HCT116 (cell line): ENCODE measurements around the gene CFAP91. TPM values are rescaled to one million over a fixed set of nuclear protein-coding genes. Genes with fewer than 3 reads are reported as not detected.

Experiments
- ATAC-seq: fragments of 200-7000 bp; cut with Tn5 transposase; 2 replicates; pipeline ENCODE4 v1.9.1; 2020; ENCODE audit warnings: mild to moderate bottlenecking, moderate library complexity
- BruUV-seq: library from RNA; stranded (reverse); fragments of 400-500 nt; replicated peaks from 2 replicates; lab custom pipeline; 2021; lab: Mats Ljungman, UMichigan
- CTCF ChIA-PET: fragments of 300-600 bp; sonication (Branson Sonifier 250); formaldehyde crosslinking; loops from one replicate; lab custom pipeline; 2021; ENCODE audit warnings: antibody characterized with exemption; lab: Charles Lee
- POLR2A ChIA-PET: fragments of 300-600, 350-600 bp; sonication (Branson Sonifier 250); formaldehyde crosslinking; loops from one replicate; lab custom pipeline; 2021; ENCODE audit warnings: antibody characterized with exemption; lab: Charles Lee
- RAD21 ChIA-PET, 2 experiments: fragments of 300-600 bp; sonication (Branson Sonifier 250); formaldehyde crosslinking; loops; one replicate each; lab custom pipeline; 2023; ENCODE audit warnings: low total read pairs in 2 of 2; ENCODE audit not compliant: uncharacterized antibody in 2 of 2, unreplicated experiment in 2 of 2, low non-redundant PET in 1 of 2; lab: Charles Lee
- DNase-seq: peaks from one replicate; pipeline ENCODE4 v3.0.0-alpha.2; 2010; ENCODE audit warnings: low read depth, low spot score
- H2AFZ ChIP-seq: fragments of 200-600 bp; shearing (Covaris generic), sonication (generic); 2 replicates; pipeline ENCODE4 v1.6.1; 2017; ENCODE audit warnings: low read depth, mixed run types, mixed read lengths, antibody characterized with exemption, low read length; ENCODE audit not compliant: poor library complexity, severe bottlenecking
- H3K27ac ChIP-seq: 2 replicates; pipeline ENCODE4 v1.5.1; 2012; ENCODE audit warnings: low read depth, low read length
- H3K27me3 ChIP-seq: fragments of 200-600 bp; sonication (generic); 2 replicates; pipeline ENCODE4 v1.6.1; 2016; ENCODE audit warnings: mixed run types, low read length, mixed read lengths; ENCODE audit not compliant: insufficient read depth
- H3K36me3 ChIP-seq, 2 experiments: fragments of 200-500 bp in 1 of 2; fragments of 200-600 bp in 1 of 2; sonication (Bioruptor generic) in 1 of 2; sonication (generic) in 1 of 2; 2 replicates each; pipeline versions ENCODE4 v1.5.1 to v1.6.1; 2014 to 2016; ENCODE audit warnings: low read length in 2 of 2, inconsistent platforms in 1 of 2, mixed read lengths in 1 of 2, mixed run types in 1 of 2; ENCODE audit not compliant: insufficient read depth in 2 of 2, control insufficient read depth in 1 of 2
- H3K4me1 ChIP-seq, 2 experiments: fragments of 200-600 bp in 1 of 2; sonication (generic) in 1 of 2; 2 replicates each; pipeline versions ENCODE4 v1.5.1 to v1.6.1; 2012 to 2017; ENCODE audit warnings: low read length in 2 of 2, inconsistent platforms in 1 of 2, mild to moderate bottlenecking in 1 of 2, mixed read lengths in 1 of 2, mixed run types in 1 of 2, moderate library complexity in 1 of 2; ENCODE audit not compliant: insufficient read depth in 2 of 2, control insufficient read depth in 1 of 2
- H3K4me2 ChIP-seq: fragments of 200-600 bp; sonication (generic); 2 replicates; pipeline ENCODE4 v1.6.1; 2017; ENCODE audit warnings: mixed run types, low read length, mixed read lengths
- H3K4me3 ChIP-seq, 2 experiments: fragments of 200-600 bp in 1 of 2; sonication (generic) in 1 of 2; replicated peaks in 1 of 2; 2 replicates each; pipeline ENCODE4 v1.5.1; 2011 to 2016; ENCODE audit warnings: low read length in 2 of 2, control low read depth in 1 of 2, low read depth in 1 of 2, mild to moderate bottlenecking in 1 of 2, mixed read lengths in 1 of 2, mixed run types in 1 of 2
- H3K79me2 ChIP-seq: fragments of 200-600 bp; sonication (generic); 2 replicates; pipeline ENCODE4 v1.6.1; 2017; ENCODE audit warnings: mild to moderate bottlenecking, mixed run types, low read length, moderate library complexity, mixed read lengths; ENCODE audit not compliant: insufficient read depth
- H3K9ac ChIP-seq: fragments of 200-600 bp; sonication (generic); 2 replicates; pipeline ENCODE4 v1.6.1; 2016; ENCODE audit warnings: low read length, mixed read lengths
- H3K9me2 ChIP-seq: fragments of 200-600 bp; sonication (generic), shearing (Covaris generic); 2 replicates; pipeline ENCODE4 v1.6.1; 2017; ENCODE audit warnings: mixed run types, mild to moderate bottlenecking, moderate library complexity; ENCODE audit not compliant: insufficient read depth
- H3K9me3 ChIP-seq, 2 experiments: fragments of 200-500 bp in 1 of 2; fragments of 200-600 bp in 1 of 2; sonication (Bioruptor generic) in 1 of 2; sonication (generic) in 1 of 2; 2 replicates each; pipeline ENCODE4 v1.6.1; 2014 to 2017; ENCODE audit warnings: low read length in 2 of 2, mixed read lengths in 2 of 2, inconsistent platforms in 1 of 2, low read depth in 1 of 2, mild to moderate bottlenecking in 1 of 2, mixed run types in 1 of 2, moderate library complexity in 1 of 2; ENCODE audit not compliant: control insufficient read depth in 1 of 2, insufficient read depth in 1 of 2
- H4K20me1 ChIP-seq: fragments of 200-600 bp; sonication (generic), shearing (Covaris generic); 2 replicates; pipeline ENCODE4 v1.6.1; 2017; ENCODE audit warnings: mixed run types, mild to moderate bottlenecking, moderate library complexity; ENCODE audit not compliant: insufficient read depth
- CEBPB ChIP-seq: IDR thresholded peaks from 2 replicates; pipeline ENCODE4 v1.6.1; 2012; ENCODE audit warnings: low read depth
- ELF1 ChIP-seq: IDR thresholded peaks from 2 replicates; pipeline ENCODE4 v1.6.1; 2012; ENCODE audit warnings: low read depth, borderline replicate concordance
- EZH2 ChIP-seq: fragments of 200-600 bp; sonication (generic); IDR thresholded peaks from 2 replicates; pipeline ENCODE4 v1.6.1; 2017; ENCODE audit warnings: antibody characterized with exemption, mixed run types
- EZH2phosphoT487 ChIP-seq: fragments of 200-600 bp; IDR thresholded peaks from 2 replicates; pipeline ENCODE4 v1.6.1; 2018; ENCODE audit warnings: antibody characterized with exemption, borderline replicate concordance
- FOSL1 ChIP-seq: IDR thresholded peaks from 2 replicates; pipeline ENCODE4 v1.6.1; 2012; ENCODE audit warnings: low read depth
- JUND ChIP-seq: IDR thresholded peaks from 2 replicates; pipeline ENCODE4 v1.6.1; 2012
- POLR2A ChIP-seq: IDR thresholded peaks from 2 replicates; pipeline ENCODE4 v1.7.0; 2011; ENCODE audit warnings: borderline replicate concordance; ENCODE audit not compliant: insufficient read depth, insufficient read length; ENCODE audit errors: extremely low read depth
- POLR2AphosphoS5 ChIP-seq: IDR thresholded peaks from 2 replicates; pipeline ENCODE4 v1.6.1; 2011; ENCODE audit warnings: mild to moderate bottlenecking, low read depth, low read length, moderate library complexity
- RAD21 ChIP-seq: IDR thresholded peaks from 2 replicates; pipeline ENCODE4 v1.6.1; 2012; ENCODE audit warnings: low read depth, mild to moderate bottlenecking
- SIN3A ChIP-seq: IDR thresholded peaks from 2 replicates; pipeline ENCODE4 v1.6.1; 2012; ENCODE audit warnings: low read depth
- SP1 ChIP-seq: IDR thresholded peaks from 2 replicates; pipeline ENCODE4 v1.6.1; 2012; ENCODE audit warnings: low read depth
- SRF ChIP-seq: IDR thresholded peaks from 2 replicates; pipeline ENCODE4 v1.6.1; 2012; ENCODE audit warnings: low read depth
- TCF7L2 ChIP-seq: IDR thresholded peaks from 2 replicates; pipeline ENCODE4 v1.7.0; 2011; ENCODE audit warnings: borderline replicate concordance, inconsistent platforms; ENCODE audit not compliant: insufficient read depth, insufficient read length; ENCODE audit errors: extremely low read depth
- ZFX ChIP-seq: fragments of 450-650 bp; IDR thresholded peaks from 2 replicates; pipeline ENCODE4 v1.6.1; 2017
- ZNF274 ChIP-seq: fragments of 200-500 bp; sonication (Bioruptor generic); IDR thresholded peaks from 2 replicates; pipeline ENCODE4 v1.6.1; 2014; ENCODE audit warnings: mild to moderate bottlenecking, low read depth, low read length, inconsistent platforms
- intact Hi-C: fragments of 100-400 bp; cut with micrococcal nuclease; formaldehyde crosslinking; loops from 2 replicates; pipeline ENCODE4 v1.10.0; 2022
- total RNA-seq: library from RNA; stranded (reverse); gene quantifications from one replicate; pipeline ENCODE4 v1.2.1, GENCODE V29; 2021; ENCODE audit not compliant: unreplicated experiment
- TF ChIP-seq, protein P1 (sequence below), 3 experiments: fragments of 200-600 bp in 1 of 3; sonication (generic) in 1 of 3; IDR thresholded peaks in 2 of 3; conservative IDR thresholded peaks in 1 of 3; 2 replicates each; pipeline ENCODE4 v1.5.1; 2012 to 2017; ENCODE audit warnings: low read depth in 2 of 3, low read length in 2 of 3, antibody characterized with exemption in 1 of 3, borderline replicate concordance in 1 of 3, control low read depth in 1 of 3, mild to moderate bottlenecking in 1 of 3, mixed read lengths in 1 of 3, mixed run types in 1 of 3, moderate library complexity in 1 of 3; ENCODE audit not compliant: insufficient read depth in 1 of 3
- TF ChIP-seq, protein P2 (sequence below): IDR thresholded peaks from 2 replicates; pipeline ENCODE4 v1.6.1; 2011; ENCODE audit warnings: mild to moderate bottlenecking, low read length, moderate library complexity; ENCODE audit not compliant: insufficient replicate concordance; ENCODE audit errors: extremely low read depth
- TF ChIP-seq, protein P3 (sequence below): IDR thresholded peaks from 2 replicates; pipeline ENCODE4 v1.6.1; 2012
- TF ChIP-seq, protein P4 (sequence below): IDR thresholded peaks from 2 replicates; pipeline ENCODE4 v1.6.1; 2012
- TF ChIP-seq, protein P5 (sequence below): IDR thresholded peaks from 2 replicates; pipeline ENCODE4 v1.6.1; 2012; ENCODE audit warnings: low read depth

The CFAP91 gene
- total RNA-seq, 1 experiment from 2014 or later: 0.96 TPM

DNA sequence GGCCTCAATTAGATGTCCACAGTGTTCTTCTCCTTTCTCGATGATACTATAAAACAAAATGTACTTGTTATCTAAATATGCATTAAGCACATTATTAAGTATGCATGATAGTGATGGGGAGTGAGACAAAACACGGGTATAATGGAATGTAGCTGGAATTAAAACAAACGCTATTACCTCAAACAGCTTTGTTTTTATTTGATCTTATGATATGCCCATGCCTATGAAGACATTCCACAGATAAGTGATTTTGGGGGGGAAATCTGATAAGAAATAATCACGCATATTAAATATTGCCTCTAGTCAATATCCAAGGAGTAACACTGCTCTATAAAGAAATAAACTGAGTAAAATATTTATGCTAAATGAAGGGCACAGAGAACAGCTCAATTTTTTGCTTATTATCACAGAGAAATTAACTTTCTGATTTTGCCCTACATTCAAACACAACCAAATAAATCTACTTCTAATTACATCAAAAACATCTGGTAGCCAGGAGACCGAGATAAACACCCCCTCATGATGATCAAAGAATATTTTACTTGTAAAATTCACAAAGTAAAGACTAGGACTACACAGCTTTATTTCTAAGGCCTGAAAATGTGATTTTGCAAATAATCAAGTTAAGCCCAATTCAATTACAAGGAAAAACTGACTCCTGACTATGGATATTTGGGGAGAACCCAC, 27.5 kb upstream of the CFAP91 start:
- DNase-seq (no peak), ATAC-seq (no peak)
- no peaks in the 10 kb centered on the region for H3K9me2 ChIP-seq
- peak overlapping the region; percentile 93 for H3K4me2 ChIP-seq
- ChIA-PET CTCF (interaction anchor here (0.8 kb wide), 1 partner anchor 75 kb away, joined by 3 read pairs; no protein-coding TSS in a partner anchor), POLR2A (interaction anchor here (1.8 kb wide), 1 partner anchor 211 kb away, joined by 3 read pairs; no protein-coding TSS in a partner anchor), RAD21 (no interaction called here)
- H2AFZ ChIP-seq: no peak overlapping the region
- no TSS peak for BruUV-seq
- no peaks in the 10 kb centered on the region for H4K20me1 ChIP-seq
- no peaks in the 10 kb centered on the region for H3K27me3 ChIP-seq
- H3K9ac ChIP-seq: no peak overlapping the region
- TF ChIP-seq, protein P1, sequence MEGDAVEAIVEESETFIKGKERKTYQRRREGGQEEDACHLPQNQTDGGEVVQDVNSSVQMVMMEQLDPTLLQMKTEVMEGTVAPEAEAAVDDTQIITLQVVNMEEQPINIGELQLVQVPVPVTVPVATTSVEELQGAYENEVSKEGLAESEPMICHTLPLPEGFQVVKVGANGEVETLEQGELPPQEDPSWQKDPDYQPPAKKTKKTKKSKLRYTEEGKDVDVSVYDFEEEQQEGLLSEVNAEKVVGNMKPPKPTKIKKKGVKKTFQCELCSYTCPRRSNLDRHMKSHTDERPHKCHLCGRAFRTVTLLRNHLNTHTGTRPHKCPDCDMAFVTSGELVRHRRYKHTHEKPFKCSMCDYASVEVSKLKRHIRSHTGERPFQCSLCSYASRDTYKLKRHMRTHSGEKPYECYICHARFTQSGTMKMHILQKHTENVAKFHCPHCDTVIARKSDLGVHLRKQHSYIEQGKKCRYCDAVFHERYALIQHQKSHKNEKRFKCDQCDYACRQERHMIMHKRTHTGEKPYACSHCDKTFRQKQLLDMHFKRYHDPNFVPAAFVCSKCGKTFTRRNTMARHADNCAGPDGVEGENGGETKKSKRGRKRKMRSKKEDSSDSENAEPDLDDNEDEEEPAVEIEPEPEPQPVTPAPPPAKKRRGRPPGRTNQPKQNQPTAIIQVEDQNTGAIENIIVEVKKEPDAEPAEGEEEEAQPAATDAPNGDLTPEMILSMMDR (IDR thresholded peaks at IDR 0.05 in 2 of 3, conservative IDR thresholded peaks at IDR 0.05 in 1 of 3; ENCODE audit: borderline replicate concordance in 1 of 3, insufficient read depth in 1 of 3, low read depth in 2 of 3, low read length in 2 of 3): no peak
- TF ChIP-seq, protein P2, sequence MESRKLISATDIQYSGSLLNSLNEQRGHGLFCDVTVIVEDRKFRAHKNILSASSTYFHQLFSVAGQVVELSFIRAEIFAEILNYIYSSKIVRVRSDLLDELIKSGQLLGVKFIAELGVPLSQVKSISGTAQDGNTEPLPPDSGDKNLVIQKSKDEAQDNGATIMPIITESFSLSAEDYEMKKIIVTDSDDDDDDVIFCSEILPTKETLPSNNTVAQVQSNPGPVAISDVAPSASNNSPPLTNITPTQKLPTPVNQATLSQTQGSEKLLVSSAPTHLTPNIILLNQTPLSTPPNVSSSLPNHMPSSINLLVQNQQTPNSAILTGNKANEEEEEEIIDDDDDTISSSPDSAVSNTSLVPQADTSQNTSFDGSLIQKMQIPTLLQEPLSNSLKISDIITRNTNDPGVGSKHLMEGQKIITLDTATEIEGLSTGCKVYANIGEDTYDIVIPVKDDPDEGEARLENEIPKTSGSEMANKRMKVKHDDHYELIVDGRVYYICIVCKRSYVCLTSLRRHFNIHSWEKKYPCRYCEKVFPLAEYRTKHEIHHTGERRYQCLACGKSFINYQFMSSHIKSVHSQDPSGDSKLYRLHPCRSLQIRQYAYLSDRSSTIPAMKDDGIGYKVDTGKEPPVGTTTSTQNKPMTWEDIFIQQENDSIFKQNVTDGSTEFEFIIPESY: no peak
- no peak for TF ChIP-seq POLR2A
- TF ChIP-seq, protein P3, sequence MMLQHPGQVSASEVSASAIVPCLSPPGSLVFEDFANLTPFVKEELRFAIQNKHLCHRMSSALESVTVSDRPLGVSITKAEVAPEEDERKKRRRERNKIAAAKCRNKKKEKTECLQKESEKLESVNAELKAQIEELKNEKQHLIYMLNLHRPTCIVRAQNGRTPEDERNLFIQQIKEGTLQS: no peak
- TF ChIP-seq, protein P4, sequence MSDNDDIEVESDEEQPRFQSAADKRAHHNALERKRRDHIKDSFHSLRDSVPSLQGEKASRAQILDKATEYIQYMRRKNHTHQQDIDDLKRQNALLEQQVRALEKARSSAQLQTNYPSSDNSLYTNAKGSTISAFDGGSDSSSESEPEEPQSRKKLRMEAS: no peak
- no peak for TF ChIP-seq POLR2AphosphoS5
- TF ChIP-seq ELF1: no peak
- no peak for TF ChIP-seq EZH2
- no peak for TF ChIP-seq FOSL1
- TF ChIP-seq EZH2phosphoT487: no peak
- no peak for TF ChIP-seq ZFX
- no peak for TF ChIP-seq RAD21
- TF ChIP-seq TCF7L2: no peak
- TF ChIP-seq SRF: no peak
- no peak for TF ChIP-seq JUND
- TF ChIP-seq CEBPB: no peak
- TF ChIP-seq, protein P5, sequence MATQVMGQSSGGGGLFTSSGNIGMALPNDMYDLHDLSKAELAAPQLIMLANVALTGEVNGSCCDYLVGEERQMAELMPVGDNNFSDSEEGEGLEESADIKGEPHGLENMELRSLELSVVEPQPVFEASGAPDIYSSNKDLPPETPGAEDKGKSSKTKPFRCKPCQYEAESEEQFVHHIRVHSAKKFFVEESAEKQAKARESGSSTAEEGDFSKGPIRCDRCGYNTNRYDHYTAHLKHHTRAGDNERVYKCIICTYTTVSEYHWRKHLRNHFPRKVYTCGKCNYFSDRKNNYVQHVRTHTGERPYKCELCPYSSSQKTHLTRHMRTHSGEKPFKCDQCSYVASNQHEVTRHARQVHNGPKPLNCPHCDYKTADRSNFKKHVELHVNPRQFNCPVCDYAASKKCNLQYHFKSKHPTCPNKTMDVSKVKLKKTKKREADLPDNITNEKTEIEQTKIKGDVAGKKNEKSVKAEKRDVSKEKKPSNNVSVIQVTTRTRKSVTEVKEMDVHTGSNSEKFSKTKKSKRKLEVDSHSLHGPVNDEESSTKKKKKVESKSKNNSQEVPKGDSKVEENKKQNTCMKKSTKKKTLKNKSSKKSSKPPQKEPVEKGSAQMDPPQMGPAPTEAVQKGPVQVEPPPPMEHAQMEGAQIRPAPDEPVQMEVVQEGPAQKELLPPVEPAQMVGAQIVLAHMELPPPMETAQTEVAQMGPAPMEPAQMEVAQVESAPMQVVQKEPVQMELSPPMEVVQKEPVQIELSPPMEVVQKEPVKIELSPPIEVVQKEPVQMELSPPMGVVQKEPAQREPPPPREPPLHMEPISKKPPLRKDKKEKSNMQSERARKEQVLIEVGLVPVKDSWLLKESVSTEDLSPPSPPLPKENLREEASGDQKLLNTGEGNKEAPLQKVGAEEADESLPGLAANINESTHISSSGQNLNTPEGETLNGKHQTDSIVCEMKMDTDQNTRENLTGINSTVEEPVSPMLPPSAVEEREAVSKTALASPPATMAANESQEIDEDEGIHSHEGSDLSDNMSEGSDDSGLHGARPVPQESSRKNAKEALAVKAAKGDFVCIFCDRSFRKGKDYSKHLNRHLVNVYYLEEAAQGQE: no peak
- TF ChIP-seq SIN3A: no peak
- TF ChIP-seq ZNF274: no peak
- TF ChIP-seq SP1: no peak
- H3K4me3 ChIP-seq: no peak overlapping the region
- H3K36me3 ChIP-seq: peaks cover 12 to 34% of the 10 kb centered on the region in 2 experiments
- H3K27ac ChIP-seq: no peak overlapping the region
- intact Hi-C loops: loop anchor here (10.0 kb wide), 2 partner anchors 211 to 641 kb away; partner anchors contain the start of genes IGSF11, POGLUT1 and TMEM39A
- no peaks in the 10 kb centered on the region for H3K9me3 ChIP-seq
- peaks cover 3 to 16% of the 10 kb centered on the region in 2 experiments; a peak in 3 of 4 replicates for H3K4me1 ChIP-seq
- peaks cover 21% of the 10 kb centered on the region for H3K79me2 ChIP-seq
